Upper lobe of left lung (tissue), 4 donors: ENCODE measurements around the gene ITGBL1.

ENCODE experiments used
- EP300 ChIP-seq, 4 donors: sonication (generic); formaldehyde crosslinking; IDR thresholded peaks; one replicate each; pipeline ENCODE4 v1.5.1; 2017; ENCODE audit warnings: antibody characterized with exemption in 4 of 4, control low read depth in 2 of 4
- TF ChIP-seq, protein P1 (sequence below), 6 experiments: fragments of 450-650 bp in 4 of 6; fragments of 200-600 bp in 2 of 6; sonication (generic) in 2 of 6; IDR thresholded peaks; one replicate each; pipeline ENCODE4 v1.5.1; 2016 to 2019; ENCODE audit warnings: antibody characterized with exemption in 6 of 6

DNA sequence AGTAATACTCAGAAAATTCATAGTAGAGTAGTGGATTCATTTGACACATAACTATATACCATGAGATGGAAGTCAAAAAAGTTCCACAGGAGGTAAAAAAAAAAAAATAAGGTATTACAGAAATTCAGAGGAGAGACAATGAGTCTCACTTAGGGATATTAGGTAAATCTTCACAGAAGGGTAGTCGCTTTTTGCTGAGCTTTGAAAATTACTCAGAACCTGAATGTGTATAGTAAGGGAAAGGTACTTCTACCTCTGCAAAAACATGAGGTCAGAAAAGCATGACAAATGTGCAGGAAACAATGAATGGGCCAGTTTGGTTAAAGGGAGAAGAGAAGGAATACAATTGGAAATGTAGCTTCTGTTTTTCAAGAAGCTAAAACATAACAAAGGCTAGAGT, 250.6 kb downstream of the ITGBL1 start:
- no peak for TF ChIP-seq EP300 (IDR thresholded peaks at IDR 0.05)
- TF ChIP-seq, protein P1, sequence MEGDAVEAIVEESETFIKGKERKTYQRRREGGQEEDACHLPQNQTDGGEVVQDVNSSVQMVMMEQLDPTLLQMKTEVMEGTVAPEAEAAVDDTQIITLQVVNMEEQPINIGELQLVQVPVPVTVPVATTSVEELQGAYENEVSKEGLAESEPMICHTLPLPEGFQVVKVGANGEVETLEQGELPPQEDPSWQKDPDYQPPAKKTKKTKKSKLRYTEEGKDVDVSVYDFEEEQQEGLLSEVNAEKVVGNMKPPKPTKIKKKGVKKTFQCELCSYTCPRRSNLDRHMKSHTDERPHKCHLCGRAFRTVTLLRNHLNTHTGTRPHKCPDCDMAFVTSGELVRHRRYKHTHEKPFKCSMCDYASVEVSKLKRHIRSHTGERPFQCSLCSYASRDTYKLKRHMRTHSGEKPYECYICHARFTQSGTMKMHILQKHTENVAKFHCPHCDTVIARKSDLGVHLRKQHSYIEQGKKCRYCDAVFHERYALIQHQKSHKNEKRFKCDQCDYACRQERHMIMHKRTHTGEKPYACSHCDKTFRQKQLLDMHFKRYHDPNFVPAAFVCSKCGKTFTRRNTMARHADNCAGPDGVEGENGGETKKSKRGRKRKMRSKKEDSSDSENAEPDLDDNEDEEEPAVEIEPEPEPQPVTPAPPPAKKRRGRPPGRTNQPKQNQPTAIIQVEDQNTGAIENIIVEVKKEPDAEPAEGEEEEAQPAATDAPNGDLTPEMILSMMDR (IDR thresholded peaks at IDR 0.05) = no peak
